ENCODE measurements around the gene MYO1A.
A peak's percentile ranks its signal among the peaks of the same experiment; 100 is the strongest.

The MYO1A gene

GRCh38 chr12:57010627-57011247 lies 39.2 kb downstream of the MYO1A start:
- H3K4me3 ChIP-seq (ENCODE audit: low read length) = no peak overlapping the region
- no peak for TF ChIP-seq CTCF (conservative IDR thresholded peaks at IDR 0.05; ENCODE audit: low read depth, low read length)
- DNase-seq (ENCODE audit: low read depth) = no peak

GRCh38 chr12:57009949-57010626 lies 39.8 kb downstream of the MYO1A start:
- no peak for DNase-seq (ENCODE audit: low read depth)
- H3K4me3 ChIP-seq (ENCODE audit: low read length) = no peak overlapping the region
- no peak for TF ChIP-seq CTCF (conservative IDR thresholded peaks at IDR 0.05; ENCODE audit: low read depth, low read length)

- H3K4me3 ChIP-seq (ENCODE audit: low read length) = no peak overlapping the region
- DNase-seq (ENCODE audit: low read depth) = peak; percentile 20
- peak; percentile 69 for TF ChIP-seq CTCF (conservative IDR thresholded peaks at IDR 0.05; ENCODE audit: low read depth, low read length)
These were observed 41.8 kb downstream of the MYO1A start for GRCh38 chr12:57008178-57008577.

GRCh38 chr12:57006809-57007475 lies 43.0 kb downstream of the MYO1A start:
- no peak for TF ChIP-seq CTCF (conservative IDR thresholded peaks at IDR 0.05; ENCODE audit: low read depth, low read length)
- peak overlapping the region; percentile 38 for H3K4me3 ChIP-seq (ENCODE audit: low read length)
- no peak for DNase-seq (ENCODE audit: low read depth)

- DNase-seq (ENCODE audit: low read depth) = no peak
- TF ChIP-seq CTCF (conservative IDR thresholded peaks at IDR 0.05; ENCODE audit: low read depth, low read length) = peak; percentile 42
- H3K4me3 ChIP-seq (ENCODE audit: low read length) = peak within 1 kb of the TSS; percentile 81
These were observed 43.7 kb downstream of the MYO1A start, which contains the start of gene ZBTB39 for GRCh38 chr12:57005980-57006808. Gene ZBTB39, minus strand, starts transcription at chr12:57006546. Its CDS starts 1,629 bp downstream, at chr12:57004917.

- TF ChIP-seq CTCF (conservative IDR thresholded peaks at IDR 0.05; ENCODE audit: low read depth, low read length) = no peak
- no peak overlapping the region for H3K4me3 ChIP-seq (ENCODE audit: low read length)
- no peak for DNase-seq (ENCODE audit: low read depth)
These were observed 45.3 kb downstream of the MYO1A start for GRCh38 chr12:57004651-57005050.
